ENCODE data around the gene ZNF782. TPM values are rescaled to one million over a fixed set of nuclear protein-coding genes. Genes with fewer than 3 reads are reported as not detected.
A peak's percentile ranks its signal among the peaks of the same experiment; 100 is the strongest.

The ZNF782 gene
- total RNA-seq, 1 donor from 2014 or later = 8.6 TPM

DNA sequence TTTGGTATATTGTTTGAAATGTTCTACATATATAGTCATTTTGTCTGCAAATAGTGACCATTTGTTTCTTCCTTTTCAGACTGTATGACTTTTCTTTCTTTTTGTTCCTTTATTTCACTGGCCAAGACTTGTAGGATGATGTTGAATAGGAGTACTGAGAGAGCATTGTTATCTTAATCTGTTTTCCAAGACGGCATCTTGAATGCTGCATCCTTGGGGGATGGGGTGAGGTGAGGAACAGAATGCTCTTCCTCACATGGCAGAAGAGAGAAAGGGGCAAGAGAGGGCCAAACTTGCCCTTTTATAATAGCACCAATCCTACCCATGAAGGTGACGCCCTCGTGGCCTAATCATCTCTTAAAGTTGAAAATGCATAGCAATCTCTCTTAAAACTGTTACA lies 72.8 kb downstream of the ZNF782 start:
- Histone ChIP-seq H3K27ac (no peak overlapping the region), H3K36me3 (no peaks in the 10 kb centered on the region), H3K9me3 (peaks cover 0 to 13% of the 10 kb centered on the region in 2 donors), H3K4me3 (no peak overlapping the region), H3K4me1 (peaks cover 0 to 4% of the 10 kb centered on the region in 2 donors), H3K27me3 (no peaks in the 10 kb centered on the region)
- intact Hi-C loops (cut with DNase I) = no loop called here
- no peak for DNase-seq (ENCODE audit: low spot score in 2 of 2)
- TF ChIP-seq, protein P1, sequence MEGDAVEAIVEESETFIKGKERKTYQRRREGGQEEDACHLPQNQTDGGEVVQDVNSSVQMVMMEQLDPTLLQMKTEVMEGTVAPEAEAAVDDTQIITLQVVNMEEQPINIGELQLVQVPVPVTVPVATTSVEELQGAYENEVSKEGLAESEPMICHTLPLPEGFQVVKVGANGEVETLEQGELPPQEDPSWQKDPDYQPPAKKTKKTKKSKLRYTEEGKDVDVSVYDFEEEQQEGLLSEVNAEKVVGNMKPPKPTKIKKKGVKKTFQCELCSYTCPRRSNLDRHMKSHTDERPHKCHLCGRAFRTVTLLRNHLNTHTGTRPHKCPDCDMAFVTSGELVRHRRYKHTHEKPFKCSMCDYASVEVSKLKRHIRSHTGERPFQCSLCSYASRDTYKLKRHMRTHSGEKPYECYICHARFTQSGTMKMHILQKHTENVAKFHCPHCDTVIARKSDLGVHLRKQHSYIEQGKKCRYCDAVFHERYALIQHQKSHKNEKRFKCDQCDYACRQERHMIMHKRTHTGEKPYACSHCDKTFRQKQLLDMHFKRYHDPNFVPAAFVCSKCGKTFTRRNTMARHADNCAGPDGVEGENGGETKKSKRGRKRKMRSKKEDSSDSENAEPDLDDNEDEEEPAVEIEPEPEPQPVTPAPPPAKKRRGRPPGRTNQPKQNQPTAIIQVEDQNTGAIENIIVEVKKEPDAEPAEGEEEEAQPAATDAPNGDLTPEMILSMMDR (IDR thresholded peaks at IDR 0.05) = no peak

DNA sequence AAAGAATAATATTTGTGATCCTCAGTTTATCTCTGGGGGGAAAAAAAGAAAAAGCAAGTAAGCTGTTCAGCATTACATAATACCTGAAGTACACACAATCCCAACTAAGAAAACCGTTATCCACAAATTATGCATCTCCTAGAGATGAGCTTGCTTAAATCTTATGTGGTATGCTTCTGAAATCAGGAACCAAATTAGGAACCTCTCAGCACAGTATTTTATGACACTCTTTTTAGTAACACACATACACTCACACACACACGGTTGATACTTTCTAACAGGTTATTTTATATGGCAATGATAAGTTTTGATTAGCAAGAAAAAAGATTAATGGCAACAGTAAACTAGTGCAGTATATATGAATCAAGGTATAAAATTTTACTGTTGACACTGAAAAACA lies 75.2 kb downstream of the ZNF782 start:
- Histone ChIP-seq H3K4me3 (peak overlapping the region; percentile 73 to 85), H3K36me3 (peaks cover 12 to 21% of the 10 kb centered on the region in 2 donors), H3K27ac (no peak overlapping the region), H3K27me3 (no peaks in the 10 kb centered on the region), H3K4me1 (peaks cover 0 to 4% of the 10 kb centered on the region in 2 donors), H3K9me3 (no peaks in the 10 kb centered on the region)
- TF ChIP-seq, protein P1 (IDR thresholded peaks at IDR 0.05) = no peak
- intact Hi-C loops (cut with DNase I) = loop anchor here (5.0 kb wide), 1 partner anchor 452 kb away; no protein-coding TSS in a partner anchor
- DNase-seq (ENCODE audit: low spot score in 2 of 2) = no peak

- TF ChIP-seq, protein P1 (IDR thresholded peaks at IDR 0.05) = no peak
- peaks cover 19 to 37% of the 10 kb centered on the region in 2 donors for H3K36me3 ChIP-seq
- peaks cover 0 to 4% of the 10 kb centered on the region in 2 donors for H3K4me1 ChIP-seq
- H3K27me3 ChIP-seq = no peaks in the 10 kb centered on the region
- intact Hi-C loops (cut with DNase I) = loop anchor here (2.0 to 5.0 kb wide), 2 partner anchors 91 to 450 kb away; no protein-coding TSS in a partner anchor
- H3K4me3 ChIP-seq = peak overlapping the region; percentile 73 to 85
- H3K9me3 ChIP-seq = peaks cover 0 to 7% of the 10 kb centered on the region in 2 donors
- peak overlapping the region; percentile 70 to 80 for H3K27ac ChIP-seq
- no peak for DNase-seq (ENCODE audit: low spot score in 2 of 2)
These were observed 76.9 kb downstream of the ZNF782 start for GRCh38 chr9:96777426-96777864.

GRCh38 chr9:96771124-96771523 lies 83.2 kb downstream of the ZNF782 start:
- TF ChIP-seq, protein P1 (IDR thresholded peaks at IDR 0.05) = no peak
- no peaks in the 10 kb centered on the region for H3K4me1 ChIP-seq
- peaks cover 68 to 100% of the 10 kb centered on the region in 2 donors for H3K36me3 ChIP-seq
- H3K4me3 ChIP-seq = no peak overlapping the region
- no peak overlapping the region for H3K27ac ChIP-seq
- H3K9me3 ChIP-seq = peaks cover 47 to 70% of the 10 kb centered on the region in 2 donors
- DNase-seq (ENCODE audit: low spot score in 2 of 2) = no peak
- intact Hi-C loops (cut with DNase I) = no loop called here
- H3K27me3 ChIP-seq = no peaks in the 10 kb centered on the region

DNA sequence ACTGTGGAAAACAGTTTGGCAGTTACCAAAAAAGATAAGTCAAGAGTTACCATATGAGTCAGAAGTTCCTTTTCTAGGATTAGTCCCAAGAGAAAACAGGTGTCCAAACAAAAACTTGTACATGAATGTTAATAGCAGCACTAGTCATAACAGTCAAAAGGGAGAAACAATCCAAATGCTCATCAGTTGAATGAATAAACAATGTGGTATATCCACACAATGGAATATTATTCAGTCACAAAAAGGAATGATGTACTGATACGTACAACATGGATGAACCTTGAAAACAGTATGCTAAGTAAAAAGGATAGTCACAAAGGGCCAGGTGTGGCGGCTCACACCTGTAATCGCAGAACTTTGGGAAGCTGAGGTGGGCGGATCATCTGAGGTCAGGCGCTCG lies 84.3 kb downstream of the ZNF782 start:
- Histone ChIP-seq H3K27ac (no peak overlapping the region), H3K9me3 (peaks cover 56 to 82% of the 10 kb centered on the region in 2 donors), H3K4me1 (no peaks in the 10 kb centered on the region), H3K4me3 (no peak overlapping the region), H3K36me3 (peaks cover 77 to 100% of the 10 kb centered on the region in 2 donors), H3K27me3 (no peaks in the 10 kb centered on the region)
- TF ChIP-seq, protein P1 (IDR thresholded peaks at IDR 0.05) = no peak
- DNase-seq (ENCODE audit: low spot score in 2 of 2) = no peak
- intact Hi-C loops (cut with DNase I) = no loop called here

Other genes with a start within 250 kb of the ZNF782 start
- 47.8 TPM for gene CDC14B, start 234.7 kb downstream of the ZNF782 start, total RNA-seq
- 32.4 TPM for gene PRXL2C, start 199.2 kb downstream of the ZNF782 start, total RNA-seq
- 5.3 TPM for gene ZNF510, start 76.4 kb downstream of the ZNF782 start, total RNA-seq
- not detected for gene NUTM2G, start 74.3 kb upstream of the ZNF782 start, total RNA-seq
- not detected for gene CTSV, start 184.6 kb upstream of the ZNF782 start, total RNA-seq